GM18499 (cell line): ENCODE measurements around the gene OR2T35.
A peak's percentile ranks its signal among the peaks of the same experiment; 100 is the strongest.
"Not testable (repeated sequence)": the region's sequence is repeated elsewhere in the genome, so short reads cannot be mapped to it uniquely, and the experiment has no call there.

ENCODE experiments used
- ATAC-seq: cut with Tn5 transposase; IDR thresholded peaks from one replicate; pipeline ENCODE4 v1.9.1; 2021; ENCODE audit warnings: moderate number of reproducible peaks; ENCODE audit not compliant: insufficient read depth, unreplicated experiment

Gene OR2T35

DNA sequence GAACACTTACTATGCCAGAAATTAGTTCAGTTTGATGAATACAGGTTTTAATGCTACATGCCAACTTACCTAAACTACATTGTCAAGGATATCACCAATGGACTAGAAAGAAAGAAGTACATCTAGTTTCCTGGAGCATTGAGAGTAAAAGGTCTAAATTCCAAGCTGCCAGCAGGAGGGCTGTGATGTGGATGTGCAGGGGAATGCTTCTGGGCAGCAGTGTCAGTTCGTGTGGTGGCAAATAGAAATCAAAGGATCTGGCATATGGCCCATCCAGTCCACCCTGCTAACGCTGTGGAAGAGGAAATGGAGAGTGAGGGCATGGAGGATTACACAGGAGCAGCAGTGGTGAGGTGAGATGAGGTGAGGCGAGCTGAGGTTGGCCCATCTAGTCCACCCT is at the start of gene OR2T35:
OR2T35 (minus strand) TSS at position 101 of the 400 bp plus-strand sequence. CDS start 6,020 bp downstream, outside the sequence.
- ATAC-seq: not testable (repeated sequence)

DNA sequence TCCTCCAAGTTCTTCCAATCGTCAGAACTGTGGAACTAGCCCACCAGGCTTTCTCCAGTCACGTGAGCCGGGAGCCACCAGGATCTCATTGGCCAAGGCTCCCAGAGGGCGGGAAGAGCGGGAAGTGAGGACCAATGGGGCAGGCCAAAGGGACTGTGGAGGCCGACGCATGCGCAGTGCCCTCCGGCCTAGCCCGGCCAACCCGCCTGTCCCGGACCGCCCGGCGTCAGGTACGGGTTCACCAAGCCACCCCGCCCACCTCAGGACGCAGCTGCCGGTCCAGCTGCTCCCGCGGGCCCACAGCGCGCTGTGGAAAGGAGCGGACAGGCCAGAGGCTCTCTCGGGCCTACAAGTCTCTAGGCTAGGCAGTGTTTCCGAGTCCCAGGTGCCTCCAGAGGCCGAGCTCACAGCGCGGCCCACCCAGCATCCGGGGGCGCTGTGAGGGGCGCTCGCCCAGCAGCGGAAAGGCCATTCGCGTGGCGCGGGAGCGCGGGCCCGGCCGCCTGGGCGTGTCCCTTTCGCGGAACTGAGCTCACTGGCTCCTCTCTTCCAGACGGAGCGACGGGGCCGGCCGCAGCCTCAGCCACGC is 46.6 kb upstream of the OR2T35 start:
- ATAC-seq: no peak

GRCh38 chr1:248688527-248689298 is 43.6 kb upstream of the OR2T35 start:
- ATAC-seq: peak; percentile 46

DNA sequence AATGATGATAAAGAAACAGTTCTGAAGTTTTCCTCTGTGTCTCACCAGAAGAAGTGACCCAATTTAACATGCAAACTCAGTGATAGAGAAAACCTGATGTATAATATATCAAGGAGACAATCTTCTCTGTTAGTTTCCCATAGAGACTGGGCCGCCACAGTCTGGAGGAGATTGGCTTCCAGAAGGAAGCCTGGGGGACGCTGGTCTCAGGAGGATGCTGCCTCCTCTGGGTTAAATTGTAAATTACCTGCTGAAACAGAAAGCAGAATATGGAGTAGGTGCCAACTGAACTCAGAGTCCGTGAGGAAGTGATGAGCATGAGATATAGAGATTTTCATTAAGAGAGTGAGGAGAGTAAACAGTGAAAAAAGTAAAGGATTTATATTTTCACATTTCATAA is 41.7 kb upstream of the OR2T35 start:
- peak; percentile 72 for ATAC-seq

GRCh38 chr1:248681651-248682050 is 36.6 kb upstream of the OR2T35 start:
- ATAC-seq: no peak

GRCh38 chr1:248670003-248670402 is 24.9 kb upstream of the OR2T35 start:
- ATAC-seq: no peak

DNA sequence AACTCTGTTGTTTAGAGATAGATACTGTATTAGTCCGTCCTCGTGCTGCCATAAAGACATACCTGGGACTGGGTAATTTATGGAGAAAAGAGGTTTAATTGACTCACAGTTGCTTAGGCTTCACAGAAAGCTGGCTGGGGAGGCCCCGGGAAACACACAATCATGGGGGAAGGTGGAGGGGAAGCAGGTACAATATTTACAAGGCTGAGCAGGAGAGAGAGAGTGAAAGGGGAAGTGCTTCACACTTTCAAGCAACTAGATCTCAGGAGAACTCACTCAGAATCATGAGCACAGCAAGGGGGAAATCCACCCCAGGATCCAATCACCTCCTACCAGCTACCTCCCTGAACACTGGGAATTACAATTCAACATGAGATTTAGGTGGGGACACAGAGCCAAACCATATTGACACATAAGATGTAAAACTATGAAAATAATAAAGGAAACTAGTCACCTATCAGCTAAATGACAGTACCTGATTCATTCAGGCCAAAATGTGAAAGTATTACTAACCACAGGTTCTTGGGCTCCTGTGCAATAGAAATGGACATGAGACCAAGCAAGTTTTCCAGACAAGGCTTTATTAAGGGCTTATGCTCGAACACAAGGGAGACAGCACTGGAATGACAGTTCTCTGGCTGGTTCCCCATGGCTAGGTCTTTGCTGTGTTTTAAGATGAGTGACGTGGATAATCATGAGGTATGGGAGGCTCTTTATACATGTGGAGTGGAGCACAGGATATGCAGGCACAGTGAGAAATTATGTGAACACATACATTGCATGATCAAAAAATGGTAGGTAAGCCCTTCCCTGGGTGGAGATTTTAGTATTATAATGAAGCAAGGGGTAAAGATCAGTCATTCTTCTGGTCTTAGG is 18.6 kb upstream of the OR2T35 start:
- ATAC-seq: peak; percentile 80

- ATAC-seq: not testable (repeated sequence)
These were observed 11.7 kb upstream of the OR2T35 start for GRCh38 chr1:248656797-248657196.

DNA sequence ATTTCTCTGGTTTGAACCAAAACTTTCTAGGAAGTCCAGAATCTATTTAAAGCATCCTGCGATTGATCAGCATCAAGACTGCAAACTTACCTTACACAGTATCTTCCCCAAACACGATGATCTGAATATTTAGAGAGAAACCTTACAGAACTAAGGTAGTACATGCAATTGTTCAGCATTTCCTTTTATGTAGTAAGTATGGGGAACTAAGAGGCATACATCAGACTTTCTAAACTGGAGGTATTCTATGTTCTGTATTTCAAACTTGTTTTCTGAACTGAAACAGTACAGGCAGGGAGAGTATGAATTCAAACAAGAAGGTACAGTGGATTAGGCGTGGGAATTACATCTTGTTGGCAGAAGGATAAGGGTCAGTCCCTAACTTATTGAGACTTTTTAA is 10.3 kb upstream of the OR2T35 start, which contains the start of gene OR2T27:
OR2T27 (minus strand) TSS at position 175 of the 400 bp plus-strand sequence. CDS start 4,644 bp downstream, outside the sequence.
- ATAC-seq: peak; percentile 72

- ATAC-seq: not testable (repeated sequence)
These were observed 3.9 kb upstream of the OR2T35 start for GRCh38 chr1:248648770-248649536.

DNA sequence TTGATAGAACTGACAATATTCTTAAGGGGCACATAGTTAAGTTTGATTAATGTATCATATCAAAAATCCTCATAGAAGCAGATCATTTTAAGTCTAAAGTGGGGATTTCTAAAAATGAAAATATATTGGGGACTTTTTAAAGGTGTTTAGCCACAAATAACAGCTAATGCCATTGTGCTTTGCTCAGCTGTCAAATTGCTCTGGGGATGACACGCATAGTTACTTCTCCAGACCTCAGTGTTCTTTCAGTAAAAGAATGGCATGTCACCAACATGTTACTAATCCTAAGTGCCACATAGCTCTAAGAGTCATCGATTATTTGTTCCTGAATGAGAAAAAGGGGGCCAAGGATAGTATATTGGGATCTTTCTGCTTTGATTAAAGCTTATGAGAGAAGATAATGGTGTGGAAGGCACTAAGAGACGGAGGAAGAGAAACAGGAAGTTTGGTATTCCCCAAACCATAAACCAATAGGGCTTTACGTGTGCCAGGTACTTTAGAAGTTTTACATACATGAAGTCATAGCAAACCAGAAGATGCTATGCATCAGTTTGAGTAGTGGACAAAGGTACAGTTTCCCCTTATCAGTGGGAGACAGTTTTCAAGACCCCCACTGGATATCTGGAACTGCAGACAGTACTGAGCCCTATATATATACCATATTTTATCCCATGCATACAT is 2.0 kb downstream of the OR2T35 start:
- ATAC-seq: peak; percentile 60

- not testable (repeated sequence) for ATAC-seq
These were observed 3.5 kb downstream of the OR2T35 start for GRCh38 chr1:248641583-248641982.

DNA sequence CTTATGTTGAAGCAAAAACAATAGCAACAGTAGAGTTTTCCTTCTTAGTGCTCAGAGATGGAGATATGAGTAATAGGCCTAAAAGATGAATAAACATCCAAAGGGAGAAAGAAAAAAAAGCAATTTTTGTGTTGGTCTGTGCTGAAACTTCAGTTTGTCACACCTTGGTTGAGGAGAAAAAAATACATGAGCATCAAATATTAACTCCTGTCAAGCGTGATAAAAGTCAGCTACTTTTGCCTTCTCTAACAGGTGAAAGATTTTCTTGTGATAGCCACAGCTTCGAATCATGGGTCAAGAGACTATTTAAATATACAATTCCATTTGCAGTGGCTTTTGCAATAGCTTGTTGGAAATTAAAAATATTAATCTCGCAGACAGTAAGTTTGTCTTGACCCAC is 4.2 kb downstream of the OR2T35 start:
- ATAC-seq: peak; percentile 32

DNA sequence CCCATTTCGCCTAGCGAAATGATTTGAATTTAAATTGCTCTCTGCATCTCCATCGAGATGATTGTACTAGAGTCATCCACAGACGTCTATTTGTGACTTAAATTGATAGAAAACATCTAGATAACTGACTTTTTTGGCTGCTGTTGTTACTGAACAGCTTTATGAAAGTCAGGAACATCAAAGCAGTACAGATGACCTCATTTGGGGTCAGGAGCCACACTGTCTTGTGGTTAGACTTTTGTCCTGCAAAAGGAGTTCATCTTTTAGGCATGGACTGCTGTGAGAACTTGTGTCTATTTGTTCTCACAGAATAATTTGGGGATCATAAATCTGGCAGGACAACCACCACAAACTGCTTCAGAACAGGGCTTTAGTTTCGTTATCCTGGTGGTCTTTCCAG is 5.4 kb downstream of the OR2T35 start:
- not testable (repeated sequence) for ATAC-seq

DNA sequence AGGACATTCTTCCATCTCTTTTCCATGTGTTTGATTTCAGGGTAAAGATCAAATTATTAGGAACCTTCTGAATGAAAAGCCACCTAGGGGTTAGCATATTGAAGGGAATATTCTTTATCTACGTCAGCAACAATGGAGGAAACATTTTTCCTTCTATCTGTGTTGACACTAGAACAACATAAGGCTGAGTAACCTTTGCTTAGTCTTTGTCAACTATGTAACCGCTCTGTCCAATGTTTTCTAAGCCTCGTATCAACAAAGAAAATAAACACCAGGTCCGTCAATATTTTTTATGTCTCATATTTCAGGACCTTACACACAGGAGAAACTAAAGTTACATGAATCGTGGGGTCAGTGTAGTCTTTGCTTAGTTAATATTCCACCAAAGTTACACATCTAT is 8.5 kb downstream of the OR2T35 start:
- not testable (repeated sequence) for ATAC-seq

DNA sequence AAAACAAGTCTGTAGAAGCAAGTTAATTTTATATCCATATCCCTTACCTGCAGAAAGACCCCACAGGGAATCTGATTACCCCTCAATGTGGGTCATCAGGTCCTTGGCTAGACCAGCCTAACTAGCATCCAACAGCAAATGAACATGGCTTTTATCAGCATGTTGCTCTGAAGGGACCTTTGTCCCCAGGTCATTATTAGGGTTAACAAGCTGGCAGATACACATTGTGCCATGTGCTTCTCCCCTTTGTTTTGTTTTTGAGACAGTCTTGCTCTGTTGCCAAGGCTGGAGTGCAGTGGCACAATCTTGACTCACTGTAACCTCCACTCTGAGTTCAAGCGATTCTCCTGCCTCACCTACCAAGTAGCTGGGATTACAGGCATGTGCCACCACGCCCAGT is 10.1 kb downstream of the OR2T35 start, which contains the start of gene OR2T11:
OR2T11 (minus strand) TSS at position 101 of the 400 bp plus-strand sequence. CDS start 7,963 bp downstream, outside the sequence.
- ATAC-seq: not testable (repeated sequence)

GRCh38 chr1:248631354-248632008 is 13.6 kb downstream of the OR2T35 start:
- ATAC-seq: no peak

- no peak for ATAC-seq
These were observed 14.5 kb downstream of the OR2T35 start for GRCh38 chr1:248630551-248630950.
